OCI-M2 (cell line): Measurements from ENCODE around the gene TMEM200A.
A peak's percentile ranks its signal among the peaks of the same experiment; 100 is the strongest.
"Not testable (repeated sequence)": the region's sequence is repeated elsewhere in the genome, so short reads cannot be mapped to it uniquely, and the experiment has no call there.

Experiments used
- DNase-seq: peaks from one replicate; lab custom pipeline; 2025; ENCODE audit not compliant: unreplicated experiment; lab: John Stamatoyannopoulos, UW

Gene TMEM200A

GRCh38 chr6:130365166-130366106, at the start of gene TMEM200A:
TMEM200A (plus strand) TSS chr6:130366017; CDS start chr6:130440423, 74,406 bp downstream.
- no peak for DNase-seq

DNA sequence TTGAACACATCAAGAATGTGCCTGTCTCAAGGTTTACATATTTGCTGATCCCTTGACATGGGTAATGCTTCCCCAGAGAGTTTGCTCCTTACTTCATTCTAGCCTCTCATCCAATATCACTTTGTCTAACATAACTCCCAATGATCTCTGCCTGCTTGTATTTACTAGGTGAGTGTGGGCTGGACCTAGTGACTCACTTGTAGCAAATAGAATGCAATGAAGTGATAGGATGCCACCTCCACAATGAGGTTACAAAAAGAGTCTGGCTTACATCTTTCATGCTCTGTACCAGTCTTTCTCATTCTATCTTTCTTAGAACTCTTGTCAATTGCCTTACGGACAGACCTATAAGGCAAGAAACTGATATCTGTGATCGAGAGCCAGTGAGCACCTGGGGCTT, 44.9 kb upstream of the TMEM200A start:
- no peak for DNase-seq

DNA sequence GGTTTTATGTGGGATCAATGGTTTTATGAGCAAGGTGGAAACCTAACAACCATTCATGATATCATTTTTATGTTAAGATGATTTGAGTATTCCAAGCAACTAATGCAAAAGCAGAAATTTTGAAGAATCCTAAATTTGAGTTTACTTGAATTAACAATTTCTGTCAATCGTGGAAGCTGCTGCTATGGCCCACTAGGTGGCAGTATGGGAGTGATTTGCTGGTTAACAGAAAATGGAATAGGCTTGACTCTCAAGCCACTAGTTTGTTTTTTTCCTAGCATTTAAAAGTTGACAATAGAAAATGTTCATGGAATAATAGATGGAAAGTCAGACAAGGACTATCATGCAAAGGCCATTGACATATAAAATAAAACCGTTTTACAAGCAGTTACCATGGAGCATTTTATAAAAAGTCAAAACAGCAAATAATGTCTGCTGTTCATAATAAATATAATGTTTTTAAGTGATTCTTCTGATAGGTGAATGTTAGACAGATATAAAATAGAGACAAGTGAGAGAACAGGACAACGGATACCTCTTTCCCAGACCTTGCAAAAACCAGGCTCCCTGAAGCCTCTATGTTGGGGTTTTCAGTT, 43.0 kb upstream of the TMEM200A start:
- peak; percentile 59 for DNase-seq

- DNase-seq = no peak
These were observed 41.2 kb upstream of the TMEM200A start for GRCh38 chr6:130324657-130325056.

DNA sequence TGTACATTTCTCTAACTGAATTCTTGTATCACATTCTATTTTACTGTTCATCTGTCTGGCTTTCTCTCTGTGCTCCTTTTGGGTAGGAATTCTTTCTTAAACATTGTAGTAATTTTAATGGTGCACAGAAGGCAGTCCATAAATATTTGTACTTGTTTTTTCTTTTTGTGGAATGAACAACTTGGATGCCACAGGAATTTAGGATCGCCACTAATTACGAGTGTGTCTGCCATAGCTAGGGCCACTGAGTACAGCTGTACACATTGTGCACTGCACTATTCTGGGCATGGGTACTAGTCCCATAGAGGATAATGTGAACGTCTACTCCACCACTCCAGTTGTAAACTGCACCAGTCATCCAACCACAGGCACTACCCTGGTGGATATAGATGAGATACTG, 39.3 kb upstream of the TMEM200A start:
- DNase-seq = no peak

DNA sequence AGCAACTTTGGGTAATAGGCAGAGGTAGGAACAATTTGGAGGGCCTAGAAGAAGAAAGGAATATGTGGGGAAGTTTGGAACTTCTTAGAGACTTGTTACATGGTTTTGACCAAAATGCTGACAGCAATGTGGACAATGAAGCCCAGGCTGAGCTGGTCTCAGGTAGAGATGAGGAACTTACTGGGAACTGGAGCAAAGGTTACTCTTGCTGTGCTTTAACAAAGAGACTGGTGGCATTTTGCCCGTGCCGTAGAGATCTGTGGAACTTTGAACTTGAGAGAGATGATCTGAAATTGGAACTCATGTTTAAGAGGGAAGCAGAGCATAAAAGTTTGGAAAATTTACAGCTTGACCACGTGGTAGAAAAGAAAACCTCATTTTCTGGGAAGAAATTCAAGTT, 28.3 kb upstream of the TMEM200A start:
- DNase-seq = no peak

GRCh38 chr6:130346324-130346723, 19.5 kb upstream of the TMEM200A start:
- not testable (repeated sequence) for DNase-seq

GRCh38 chr6:130354322-130354721, 11.5 kb upstream of the TMEM200A start:
- no peak for DNase-seq

DNA sequence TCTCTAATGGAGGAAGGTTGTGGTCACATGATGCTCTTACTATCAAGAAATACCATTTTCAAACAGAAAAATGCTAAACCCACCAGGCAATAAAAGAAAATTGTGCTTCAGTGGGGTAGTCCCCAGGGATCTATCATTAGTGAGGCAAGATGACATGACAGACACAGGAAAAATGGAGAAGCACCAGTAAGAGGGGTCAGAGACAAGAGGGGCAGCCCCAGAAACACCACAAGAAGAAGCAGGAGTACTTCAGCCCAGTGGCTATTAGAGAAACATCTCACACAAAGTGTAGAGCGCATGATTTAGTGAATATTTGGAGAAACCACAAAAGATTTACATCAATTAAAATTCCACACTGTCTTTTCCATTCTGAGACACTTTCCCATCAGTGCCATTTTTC, 10.2 kb upstream of the TMEM200A start:
- no peak for DNase-seq

DNA sequence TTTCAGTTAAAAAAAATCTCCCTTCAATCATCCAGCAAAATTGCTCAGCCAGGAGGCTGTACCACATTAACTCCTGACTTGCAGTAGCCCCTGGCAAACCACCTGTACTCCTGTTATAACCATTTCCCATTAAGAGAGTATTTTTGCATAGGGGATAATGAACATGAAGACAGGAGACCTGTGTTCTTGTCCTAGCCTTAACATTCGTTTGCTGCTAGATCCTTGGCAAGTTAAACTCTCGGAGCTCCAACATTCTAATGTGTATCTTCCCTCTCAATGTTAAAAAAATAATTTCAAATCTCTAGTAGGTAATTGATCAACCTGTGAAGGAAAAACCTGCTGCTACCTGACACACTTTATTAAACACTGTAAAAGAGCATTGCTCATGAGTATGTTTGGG, 8.4 kb upstream of the TMEM200A start:
- no peak for DNase-seq

DNA sequence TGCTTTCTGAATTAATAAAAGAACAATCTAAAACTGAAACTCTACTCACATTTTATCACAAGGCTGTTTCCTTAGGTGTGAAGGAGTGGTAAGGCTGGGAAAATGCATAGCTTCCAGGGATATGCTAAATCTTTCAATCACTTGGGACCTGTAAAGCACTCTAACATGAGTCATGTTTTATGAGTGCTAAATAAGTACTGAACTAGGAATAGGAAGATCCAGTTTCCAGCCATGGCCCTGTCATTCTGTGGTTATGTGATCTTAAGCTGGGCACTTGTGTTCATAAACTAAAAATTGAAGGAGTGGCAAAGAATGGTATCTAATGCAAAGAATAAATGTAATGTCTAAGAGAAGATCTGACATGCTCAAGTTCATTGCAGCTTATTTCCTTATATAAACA, 6.1 kb upstream of the TMEM200A start:
- no peak for DNase-seq

- no peak for DNase-seq
These were observed 3.7 kb upstream of the TMEM200A start for GRCh38 chr6:130362128-130362527.

GRCh38 chr6:130364224-130364780, 1.5 kb upstream of the TMEM200A start:
- DNase-seq = no peak

GRCh38 chr6:130366107-130367005, 539 bp downstream of the TMEM200A start:
- no peak for DNase-seq

- no peak for DNase-seq
These were observed 1.9 kb downstream of the TMEM200A start for GRCh38 chr6:130367767-130368166.

DNA sequence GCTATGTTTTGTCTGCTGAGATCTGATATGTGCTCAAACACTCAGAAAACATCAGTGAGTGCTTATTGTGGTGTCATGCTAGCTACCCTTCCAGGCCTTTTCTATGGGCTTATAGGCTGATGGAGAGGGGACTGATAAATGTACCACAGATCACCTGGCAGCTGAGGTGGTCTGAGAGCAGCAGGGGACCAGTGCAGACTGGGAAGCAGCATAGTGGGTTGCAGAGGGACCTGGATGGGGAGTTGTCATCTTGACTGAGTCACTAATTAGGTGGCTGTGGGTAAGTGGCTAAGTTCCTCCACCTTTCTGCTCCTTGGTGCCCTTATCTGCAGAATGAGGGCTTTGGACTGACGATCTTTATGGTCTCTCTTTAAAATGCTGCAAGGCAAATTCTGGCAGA, 2.8 kb downstream of the TMEM200A start:
- DNase-seq = no peak

DNA sequence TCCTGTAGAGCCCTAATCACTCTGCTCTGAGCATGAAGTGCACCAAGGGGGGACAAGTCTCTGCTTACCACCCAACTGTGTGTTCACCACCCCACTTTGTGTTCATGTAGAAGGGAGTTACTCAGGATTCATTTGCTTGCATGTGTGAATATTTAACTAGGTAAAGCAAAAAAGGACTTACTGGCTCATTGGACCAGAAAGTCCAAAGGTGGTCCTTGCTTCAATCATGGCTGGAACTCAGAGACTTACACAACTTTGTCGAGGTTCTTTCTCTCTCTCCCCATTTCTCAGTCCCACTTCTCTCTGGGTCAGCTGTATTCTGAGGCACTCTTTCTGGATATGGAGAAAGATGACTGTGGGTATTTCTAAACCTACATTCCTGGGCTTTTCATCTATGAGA, 4.0 kb downstream of the TMEM200A start:
- DNase-seq = no peak

GRCh38 chr6:130371921-130372420, 6.2 kb downstream of the TMEM200A start:
- no peak for DNase-seq

GRCh38 chr6:130372786-130373185, 7.0 kb downstream of the TMEM200A start:
- no peak for DNase-seq

- DNase-seq = no peak
These were observed 8.2 kb downstream of the TMEM200A start for GRCh38 chr6:130373992-130374391.

DNA sequence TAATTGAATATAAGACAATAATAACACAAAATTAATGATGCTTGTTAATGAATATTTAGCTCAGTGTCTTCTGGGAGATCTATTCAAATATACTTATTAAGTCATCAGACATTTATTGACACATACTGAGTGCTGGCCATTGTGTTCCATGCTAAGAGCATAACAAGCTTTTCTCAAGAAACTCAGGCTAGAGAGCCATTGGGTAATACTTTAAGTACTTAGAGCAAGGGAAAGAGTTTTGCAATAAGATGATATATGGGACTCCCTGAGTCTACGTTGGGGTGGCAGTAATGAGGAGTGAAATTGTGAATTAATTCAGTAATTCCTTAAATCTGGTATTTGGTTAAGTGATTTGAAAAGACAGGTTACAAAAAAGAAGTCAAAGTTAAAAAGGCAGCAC, 11.1 kb downstream of the TMEM200A start:
- DNase-seq = no peak
